Measurements from ENCODE around the gene HSFX3. TPM values are rescaled to one million over a fixed set of nuclear protein-coding genes. Genes with fewer than 3 reads are reported as not detected.
"Not testable (repeated sequence)": the region's sequence is repeated elsewhere in the genome, so short reads cannot be mapped to it uniquely, and the experiment has no call there.

HSFX3 gene
- total RNA-seq, 2 experiments from 2014 or later = not detected

DNA sequence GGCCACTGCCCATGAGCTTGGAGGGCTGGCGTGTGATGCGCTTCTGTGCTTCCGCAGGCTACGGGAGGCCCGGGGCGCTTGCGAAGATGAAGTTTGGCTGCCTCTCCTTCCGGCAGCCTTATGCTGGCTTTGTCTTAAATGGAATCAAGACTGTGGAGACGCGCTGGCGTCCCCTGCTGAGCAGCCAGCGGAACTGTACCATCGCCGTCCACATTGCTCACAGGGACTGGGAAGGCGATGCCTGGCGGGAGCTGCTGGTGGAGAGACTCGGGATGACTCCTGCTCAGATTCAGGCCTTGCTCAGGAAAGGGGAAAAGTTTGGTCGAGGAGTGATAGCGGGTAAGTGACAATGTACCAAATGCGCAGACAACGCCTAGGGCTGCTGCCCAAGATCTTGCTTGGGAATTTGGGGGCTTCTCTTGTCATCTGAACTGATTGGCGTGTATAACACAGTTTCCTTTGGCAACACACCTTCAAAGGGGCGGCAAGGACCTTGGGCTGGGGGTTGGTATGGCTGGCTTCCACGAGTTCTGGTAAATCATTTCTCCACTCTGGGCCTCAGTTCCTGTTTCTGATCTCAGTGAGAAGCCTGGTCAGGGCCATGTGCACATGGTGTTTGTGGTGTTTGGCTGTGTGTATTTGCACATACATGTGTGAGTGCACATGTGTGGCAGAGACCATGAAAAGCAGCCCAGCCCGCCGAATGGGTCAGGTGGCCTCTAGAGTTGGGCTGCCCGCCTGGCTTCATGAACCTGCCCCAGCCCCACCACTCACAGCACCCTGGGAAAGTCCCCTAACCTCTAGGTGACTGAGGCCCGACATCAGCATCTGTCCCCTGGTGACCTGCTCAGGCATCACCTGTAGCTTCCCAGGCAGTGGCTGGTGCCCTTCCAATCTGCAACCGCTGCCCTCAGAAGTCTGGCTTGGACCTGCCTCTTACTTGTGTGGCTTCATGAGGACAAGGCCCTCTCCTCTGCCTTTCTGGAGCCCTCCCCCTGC lies 3.9 kb downstream of the HSFX3 start:
- peaks cover 12% of the 10 kb centered on the region for H3K4me1 ChIP-seq (ENCODE audit: insufficient read depth, low read length)
- CTCF ChIA-PET; H3K36me3 ChIP-seq (ENCODE audit: insufficient read depth, low read length); H3K27me3 Mint-ChIP-seq; H3K27ac ChIP-seq (ENCODE audit: low read depth in 1 of 2, low read length in 2 of 2); ATAC-seq (ENCODE audit: poor library complexity); H3K36me3 Mint-ChIP-seq (ENCODE audit: low read depth); H3K4me1 Mint-ChIP-seq (ENCODE audit: low read depth); intact Hi-C loops (cut with DNase I, micrococcal nuclease); H3K4me3 Mint-ChIP-seq; H3K9me3 ChIP-seq (ENCODE audit: control insufficient read depth in 1 of 2, insufficient read depth in 1 of 2, low read length in 2 of 2); H3K4me3 ChIP-seq (ENCODE audit: low read length); H3K27ac Mint-ChIP-seq; H3K27me3 ChIP-seq (ENCODE audit: control insufficient read depth in 1 of 2, insufficient read depth in 2 of 2, low read length in 2 of 2); POLR2A ChIA-PET; H3K9me3 Mint-ChIP-seq: not testable (repeated sequence)
- DNase-seq = peak in 3 of 14 experiments; percentile 14 to 42 (median 29)

DNA sequence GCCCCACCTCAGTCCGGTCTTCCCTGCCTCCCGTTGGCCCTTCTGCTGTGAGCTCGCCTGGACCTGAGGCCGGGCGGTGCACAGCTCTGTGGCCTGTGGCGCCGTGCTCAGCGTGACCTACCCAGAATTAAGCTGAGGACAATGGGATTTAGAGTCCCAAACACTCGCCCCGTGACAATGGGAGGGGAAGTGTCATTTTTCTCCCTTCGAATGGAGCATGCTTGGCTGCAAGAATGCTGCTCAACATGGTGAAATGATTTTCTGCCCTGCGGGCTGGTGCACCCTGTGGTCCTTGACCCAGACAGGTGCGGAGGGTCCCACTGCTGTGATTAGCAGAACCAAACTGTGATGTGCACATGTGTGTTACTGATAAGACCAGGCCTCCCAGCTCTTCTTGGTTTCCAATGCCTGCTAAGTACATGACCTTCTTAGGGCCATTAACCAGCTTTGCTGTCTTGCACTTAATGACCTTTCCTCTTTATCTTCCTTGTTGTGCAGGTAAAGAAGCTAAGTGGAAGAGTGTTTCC lies 8.1 kb downstream of the HSFX3 start:
- Mint-ChIP-seq H3K27me3 (no peaks in the 10 kb centered on the region), H3K4me3 (peak overlapping the region; percentile 96), H3K4me1 (ENCODE audit: low read depth) (peaks cover 8% of the 10 kb centered on the region), H3K27ac (peak overlapping the region; percentile 96), H3K9me3 (no peaks in the 10 kb centered on the region), H3K36me3 (ENCODE audit: low read depth) (peaks cover 19% of the 10 kb centered on the region)
- peak overlapping the region; percentile 92 to 99 for H3K27ac ChIP-seq (ENCODE audit: low read depth in 1 of 2, low read length in 2 of 2)
- H3K4me3 ChIP-seq (ENCODE audit: low read length) = peak overlapping the region; percentile 87
- ChIA-PET CTCF (interaction anchor here (3.5 kb wide), 1 partner anchor 29 kb away, joined by 22 read pairs; no protein-coding TSS in a partner anchor), POLR2A (interaction anchor here (2.8 kb wide), 1 partner anchor 20 kb away, joined by 21 read pairs; no protein-coding TSS in a partner anchor)
- H3K4me1 ChIP-seq (ENCODE audit: insufficient read depth, low read length) = peaks cover 16% of the 10 kb centered on the region
- H3K9me3 ChIP-seq (ENCODE audit: control insufficient read depth in 1 of 2, insufficient read depth in 1 of 2, low read length in 2 of 2) = no peaks in the 10 kb centered on the region
- intact Hi-C loops (cut with DNase I, micrococcal nuclease) = no loop called here
- no peaks in the 10 kb centered on the region for H3K27me3 ChIP-seq (ENCODE audit: control insufficient read depth in 1 of 2, insufficient read depth in 2 of 2, low read length in 2 of 2)
- H3K36me3 ChIP-seq (ENCODE audit: insufficient read depth, low read length) = peaks cover 2% of the 10 kb centered on the region
- TF ChIP-seq, protein P1, sequence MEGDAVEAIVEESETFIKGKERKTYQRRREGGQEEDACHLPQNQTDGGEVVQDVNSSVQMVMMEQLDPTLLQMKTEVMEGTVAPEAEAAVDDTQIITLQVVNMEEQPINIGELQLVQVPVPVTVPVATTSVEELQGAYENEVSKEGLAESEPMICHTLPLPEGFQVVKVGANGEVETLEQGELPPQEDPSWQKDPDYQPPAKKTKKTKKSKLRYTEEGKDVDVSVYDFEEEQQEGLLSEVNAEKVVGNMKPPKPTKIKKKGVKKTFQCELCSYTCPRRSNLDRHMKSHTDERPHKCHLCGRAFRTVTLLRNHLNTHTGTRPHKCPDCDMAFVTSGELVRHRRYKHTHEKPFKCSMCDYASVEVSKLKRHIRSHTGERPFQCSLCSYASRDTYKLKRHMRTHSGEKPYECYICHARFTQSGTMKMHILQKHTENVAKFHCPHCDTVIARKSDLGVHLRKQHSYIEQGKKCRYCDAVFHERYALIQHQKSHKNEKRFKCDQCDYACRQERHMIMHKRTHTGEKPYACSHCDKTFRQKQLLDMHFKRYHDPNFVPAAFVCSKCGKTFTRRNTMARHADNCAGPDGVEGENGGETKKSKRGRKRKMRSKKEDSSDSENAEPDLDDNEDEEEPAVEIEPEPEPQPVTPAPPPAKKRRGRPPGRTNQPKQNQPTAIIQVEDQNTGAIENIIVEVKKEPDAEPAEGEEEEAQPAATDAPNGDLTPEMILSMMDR (IDR thresholded peaks at IDR 0.05) = no peak
- DNase-seq = no peak
- no peak for ATAC-seq (ENCODE audit: poor library complexity)

- CTCF ChIA-PET = interaction anchor here (0.8 to 3.5 kb wide), 9 partner anchors 13 to 398 kb away, joined by 3 to 22 read pairs (median 3); partner anchors contain the start of gene IDS
- Mint-ChIP-seq H3K4me1 (ENCODE audit: low read depth) (peaks cover 8% of the 10 kb centered on the region), H3K27ac (peak within 1 kb of the TSS; percentile 96), H3K9me3 (no peaks in the 10 kb centered on the region), H3K27me3 (no peaks in the 10 kb centered on the region), H3K4me3 (peak within 1 kb of the TSS; percentile 96), H3K36me3 (ENCODE audit: low read depth) (peaks cover 19% of the 10 kb centered on the region)
- H3K4me3 ChIP-seq (ENCODE audit: low read length) = peak within 1 kb of the TSS; percentile 87
- intact Hi-C loops (cut with DNase I, micrococcal nuclease) = no loop called here
- POLR2A ChIA-PET = interaction anchor here (1.4 to 2.8 kb wide), 9 partner anchors 13 to 1629 kb away, joined by 6 to 102 read pairs (median 13); partner anchors contain the start of genes EOLA2, FMR1, IDS and MTMR1
- peaks cover 2% of the 10 kb centered on the region for H3K36me3 ChIP-seq (ENCODE audit: insufficient read depth, low read length)
- peak within 1 kb of the TSS; percentile 92 to 99 for H3K27ac ChIP-seq (ENCODE audit: low read depth in 1 of 2, low read length in 2 of 2)
- peaks cover 16% of the 10 kb centered on the region for H3K4me1 ChIP-seq (ENCODE audit: insufficient read depth, low read length)
- peak; percentile 79 to 97 (median 88) for DNase-seq
- no peaks in the 10 kb centered on the region for H3K9me3 ChIP-seq (ENCODE audit: control insufficient read depth in 1 of 2, insufficient read depth in 1 of 2, low read length in 2 of 2)
- H3K27me3 ChIP-seq (ENCODE audit: control insufficient read depth in 1 of 2, insufficient read depth in 2 of 2, low read length in 2 of 2) = no peaks in the 10 kb centered on the region
- TF ChIP-seq, protein P1 (IDR thresholded peaks at IDR 0.05) = no peak
- peak; percentile 64 for ATAC-seq (ENCODE audit: poor library complexity)
Observed at GRCh38 chrX:149540621-149541520, 8.9 kb downstream of the HSFX3 start, which contains the start of gene EOLA1. EOLA1 (plus strand) TSS chrX:149541012; CDS start chrX:149545631, 4,619 bp downstream.
